ENCODE data around the gene ANKRD33B. TPM values are rescaled to one million over a fixed set of nuclear protein-coding genes. Genes with fewer than 3 reads are reported as not detected.

The ANKRD33B gene
- total RNA-seq, 1 experiment from 2014 or later: 10.9 TPM

DNA sequence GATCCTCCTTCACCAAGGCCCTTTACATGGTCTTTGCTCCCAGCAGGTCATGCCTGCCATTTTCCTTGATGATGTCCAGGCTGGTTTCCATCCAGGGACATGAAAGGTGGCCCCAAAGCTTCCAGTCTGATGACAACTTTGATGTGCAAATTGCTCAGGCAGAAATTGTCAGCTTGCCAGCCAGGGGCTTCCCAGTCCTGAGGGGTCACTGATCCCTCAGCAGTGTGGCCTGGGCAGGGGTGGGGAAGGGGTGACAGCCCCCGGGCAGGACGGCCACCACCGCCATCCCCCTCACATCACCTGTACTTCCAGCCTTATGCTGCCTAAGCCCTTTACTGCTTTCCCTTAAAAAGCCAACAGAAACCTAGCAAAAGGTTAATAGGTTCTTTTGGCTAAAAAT lies 96.3 kb downstream of the ANKRD33B start:
- H4K20me1 ChIP-seq (ENCODE audit: insufficient read depth): no peaks in the 10 kb centered on the region
- H3K9ac ChIP-seq (ENCODE audit: low read length): no peak overlapping the region
- no peaks in the 10 kb centered on the region for H3K27me3 ChIP-seq (ENCODE audit: insufficient read depth, low read length)
- TF ChIP-seq SRF (IDR thresholded peaks at IDR 0.05; ENCODE audit: low read depth): no peak
- TF ChIP-seq CBX3 (IDR thresholded peaks at IDR 0.05; ENCODE audit: low read depth): no peak
- no peak for TF ChIP-seq JUND (IDR thresholded peaks at IDR 0.05)
- no peak for TF ChIP-seq RAD21 (IDR thresholded peaks at IDR 0.05; ENCODE audit: low read depth)
- no peak for TF ChIP-seq SIN3A (IDR thresholded peaks at IDR 0.05; ENCODE audit: low read depth)
- no peak for TF ChIP-seq CEBPB (IDR thresholded peaks at IDR 0.05; ENCODE audit: low read depth)
- no peak for TF ChIP-seq SP1 (IDR thresholded peaks at IDR 0.05; ENCODE audit: low read depth)
- no peak for TF ChIP-seq EZH2 (IDR thresholded peaks at IDR 0.05)
- H3K4me1 ChIP-seq (ENCODE audit: control insufficient read depth in 1 of 2, insufficient read depth in 2 of 2, low read length in 2 of 2): no peaks in the 10 kb centered on the region
- CTCF ChIA-PET: interaction anchor here (0.8 kb wide), 1 partner anchor 33 kb away, joined by 3 read pairs; no protein-coding TSS in a partner anchor
- RAD21 ChIA-PET (ENCODE audit: low non-redundant PET in 1 of 2, low total read pairs in 2 of 2, uncharacterized antibody in 2 of 2, unreplicated experiment in 2 of 2): no interaction called here
- intact Hi-C loops (cut with micrococcal nuclease): no loop called here
- no TSS peak for BruUV-seq (replicated peaks)
- no peak for DNase-seq (ENCODE audit: low read depth, low spot score)
- no peak overlapping the region for H3K27ac ChIP-seq (ENCODE audit: low read depth, low read length)
- H3K9me2 ChIP-seq (ENCODE audit: insufficient read depth): no peaks in the 10 kb centered on the region
- H3K4me2 ChIP-seq (ENCODE audit: low read length): no peak overlapping the region
- no peaks in the 10 kb centered on the region for H3K36me3 ChIP-seq (ENCODE audit: control insufficient read depth in 1 of 2, insufficient read depth in 2 of 2, low read length in 2 of 2)
- POLR2A ChIA-PET: no interaction called here
- no peaks in the 10 kb centered on the region for H3K9me3 ChIP-seq (ENCODE audit: control insufficient read depth in 1 of 2, insufficient read depth in 1 of 2, low read depth in 1 of 2, low read length in 2 of 2)
- no peak overlapping the region for H2AFZ ChIP-seq (ENCODE audit: low read depth, low read length, poor library complexity, severe bottlenecking)
- H3K4me3 ChIP-seq (replicated peaks in 1 of 2; ENCODE audit: low read depth in 1 of 2, low read length in 2 of 2): no peak overlapping the region
- ATAC-seq: no peak
- H3K79me2 ChIP-seq (ENCODE audit: insufficient read depth, low read length): no peaks in the 10 kb centered on the region

DNA sequence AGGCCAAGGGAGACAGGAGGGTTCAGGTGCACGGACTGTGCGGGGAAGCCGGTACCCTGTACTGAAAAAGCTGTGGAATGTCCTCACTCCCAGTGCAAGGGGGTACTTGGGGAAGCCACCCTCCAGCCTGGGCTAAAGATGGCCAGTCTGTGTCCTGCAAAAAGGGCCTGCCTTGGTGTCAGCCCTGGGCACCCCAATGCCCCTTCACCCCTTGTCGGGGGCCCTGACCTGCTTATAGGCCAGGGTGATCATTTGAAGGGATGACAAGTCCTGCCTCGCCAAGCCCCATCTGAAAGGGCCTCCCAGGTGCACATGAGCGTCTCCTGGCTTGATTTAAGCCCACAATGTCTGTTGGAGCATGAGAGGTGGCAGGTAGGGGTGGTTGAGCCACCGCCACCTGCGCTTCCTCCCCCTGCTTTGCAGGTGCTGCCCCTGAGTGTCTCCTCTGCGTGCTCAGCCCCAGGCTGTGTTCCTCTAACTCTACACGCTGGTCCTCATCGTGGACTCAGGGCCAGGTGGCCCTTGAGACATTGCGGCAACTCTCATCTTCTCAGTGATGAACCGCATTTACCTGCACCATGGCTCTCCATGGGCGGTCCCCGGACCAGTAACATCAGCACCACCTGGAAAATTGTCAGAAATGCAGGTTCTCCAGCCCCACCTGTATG lies 97.0 kb downstream of the ANKRD33B start:
- Histone ChIP-seq H3K4me3 (replicated peaks in 1 of 2; ENCODE audit: low read depth in 1 of 2, low read length in 2 of 2) (no peak overlapping the region), H3K27me3 (ENCODE audit: insufficient read depth, low read length) (no peaks in the 10 kb centered on the region), H3K79me2 (ENCODE audit: insufficient read depth, low read length) (no peaks in the 10 kb centered on the region), H4K20me1 (ENCODE audit: insufficient read depth) (no peaks in the 10 kb centered on the region), H3K9ac (ENCODE audit: low read length) (no peak overlapping the region), H3K9me3 (ENCODE audit: control insufficient read depth in 1 of 2, insufficient read depth in 1 of 2, low read depth in 1 of 2, low read length in 2 of 2) (no peaks in the 10 kb centered on the region), H3K4me1 (ENCODE audit: control insufficient read depth in 1 of 2, insufficient read depth in 2 of 2, low read length in 2 of 2) (no peaks in the 10 kb centered on the region), H2AFZ (ENCODE audit: low read depth, low read length, poor library complexity, severe bottlenecking) (no peak overlapping the region), H3K9me2 (ENCODE audit: insufficient read depth) (no peaks in the 10 kb centered on the region), H3K27ac (ENCODE audit: low read depth, low read length) (no peak overlapping the region), H3K4me2 (ENCODE audit: low read length) (no peak overlapping the region), H3K36me3 (ENCODE audit: control insufficient read depth in 1 of 2, insufficient read depth in 2 of 2, low read length in 2 of 2) (no peaks in the 10 kb centered on the region)
- BruUV-seq (replicated peaks): no TSS peak
- ChIA-PET CTCF (no interaction called here), RAD21 (ENCODE audit: low non-redundant PET in 1 of 2, low total read pairs in 2 of 2, uncharacterized antibody in 2 of 2, unreplicated experiment in 2 of 2) (no interaction called here), POLR2A (no interaction called here)
- intact Hi-C loops (cut with micrococcal nuclease): no loop called here
- no peak; the same call in 1 of the 2 replicates for ATAC-seq
- DNase-seq (ENCODE audit: low read depth, low spot score): no peak
- TF ChIP-seq EZH2phosphoT487 (IDR thresholded peaks at IDR 0.05; ENCODE audit: borderline replicate concordance) (no peak), ZNF274 (IDR thresholded peaks at IDR 0.05; ENCODE audit: low read depth, low read length) (no peak), EZH2 (IDR thresholded peaks at IDR 0.05) (no peak), POLR2A (IDR thresholded peaks at IDR 0.05; ENCODE audit: borderline replicate concordance, extremely low read depth, insufficient read depth, insufficient read length) (no peak), POLR2AphosphoS5 (IDR thresholded peaks at IDR 0.05; ENCODE audit: low read depth, low read length) (no peak), CTCF (IDR thresholded peaks at IDR 0.05 in 2 of 3, conservative IDR thresholded peaks at IDR 0.05 in 1 of 3; ENCODE audit: borderline replicate concordance in 1 of 3, insufficient read depth in 1 of 3, low read depth in 2 of 3, low read length in 2 of 3) (no peak), MAX (IDR thresholded peaks at IDR 0.05) (no peak), YY1 (IDR thresholded peaks at IDR 0.05; ENCODE audit: extremely low read depth, insufficient replicate concordance, low read depth, low read length) (no peak), SIN3A (IDR thresholded peaks at IDR 0.05; ENCODE audit: low read depth) (no peak), EGR1 (IDR thresholded peaks at IDR 0.05; ENCODE audit: low read depth) (no peak), JUND (IDR thresholded peaks at IDR 0.05) (no peak), ZBTB33 (IDR thresholded peaks at IDR 0.05; ENCODE audit: extremely low read depth, insufficient replicate concordance, low read length) (no peak)
- TF ChIP-seq, protein P1, sequence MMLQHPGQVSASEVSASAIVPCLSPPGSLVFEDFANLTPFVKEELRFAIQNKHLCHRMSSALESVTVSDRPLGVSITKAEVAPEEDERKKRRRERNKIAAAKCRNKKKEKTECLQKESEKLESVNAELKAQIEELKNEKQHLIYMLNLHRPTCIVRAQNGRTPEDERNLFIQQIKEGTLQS (IDR thresholded peaks at IDR 0.05): no peak

Measured in HCT116 (cell line).